Right lobe of liver (tissue), 6 donors: ENCODE data around the gene RBP3. TPM values are rescaled to one million over a fixed set of nuclear protein-coding genes. Genes with fewer than 3 reads are reported as not detected.

Source experiments
- ATAC-seq, 4 donors: fragments of 200-7000 bp; cut with Tn5 transposase; one replicate each; pipeline ENCODE4 v1.9.1; 2020; ENCODE audit warnings: mild to moderate bottlenecking in 4 of 4, moderate library complexity in 4 of 4
- DNase-seq, 3 donors: peaks; one replicate each; pipeline ENCODE4 v3.0.0-alpha.2; 2020
- H3K27ac ChIP-seq, 3 donors: fragments of 200-600 bp; one replicate each; pipeline ENCODE4 v1.8.0; 2022
- H3K27me3 ChIP-seq, 2 donors: fragments of 200-600 bp; one replicate each; pipeline ENCODE4 v1.8.0; 2022
- H3K36me3 ChIP-seq, 4 donors: fragments of 200-600 bp; sonication (generic) in 1 of 4; one replicate each; pipeline versions ENCODE4 v1.5.1 to v1.8.0; 2017 to 2022; ENCODE audit warnings: control low read depth in 1 of 4
- H3K4me1 ChIP-seq, 4 donors: fragments of 200-600 bp; sonication (generic) in 1 of 4; one replicate each; pipeline versions ENCODE4 v1.5.1 to v1.8.0; 2017 to 2022; ENCODE audit warnings: control low read depth in 1 of 4
- H3K4me3 ChIP-seq, 3 donors: fragments of 200-600 bp; one replicate each; pipeline ENCODE4 v1.8.0; 2022
- H3K9me3 ChIP-seq, 4 donors: fragments of 200-600 bp; sonication (generic) in 1 of 4; one replicate each; pipeline versions ENCODE4 v1.5.1 to v1.8.0; 2017 to 2022; ENCODE audit warnings: control low read depth in 1 of 4
- POLR2A ChIP-seq: fragments of 450-650 bp; IDR thresholded peaks from one replicate; pipeline ENCODE4 v1.6.1; 2017; ENCODE audit warnings: antibody characterized with exemption, mild to moderate bottlenecking
- WGBS: methylation state at CpG from one replicate; pipeline ENCODE4 v1.1.6; 2018; ENCODE audit warnings: low coverage, low lambda C conversion rate; ENCODE audit not compliant: insufficient coverage; ENCODE audit errors: missing lambda C conversion rate; 5-methylcytosine and 5-hydroxymethylcytosine counted together
- intact Hi-C, 2 donors: fragments of 100-400 bp; cut with DNase I; formaldehyde crosslinking; loops; one replicate each; pipeline versions ENCODE4 v1.11.2 to v1.14.1; 2022
- total RNA-seq, 6 experiments: library from RNA; depleted of rRNA in 2 of 6; stranded (reverse); fragments of >200 nt in 2 of 6; fragmentation: NEBNext Ultra II Directional in 3 of 6; extraction: Animal tissue kit (Norgen Biotek cat#: 25700) in 3 of 6; gene quantifications; one replicate each; pipeline versions ENCODE4 v1.1.0 to v1.2.4, GENCODE V29; 2016 to 2023
- TF ChIP-seq, protein P1 (sequence below), 4 donors: fragments of 200-600 bp in 3 of 4; fragments of 450-650 bp in 1 of 4; IDR thresholded peaks; one replicate each; pipeline versions ENCODE4 v1.5.1 to v1.8.0; 2016 to 2022; ENCODE audit warnings: antibody characterized with exemption in 4 of 4, mild to moderate bottlenecking in 2 of 4
- donor health status: DM: no; HTN: yes; CAD: no.
- donor health status: DM: no; HTN: no; CAD: no.
- donor health status: DM: no; HTN: no; CAD: no.
- donor health status: DM: no; HTN: yes; CAD: no.
- donor health status: DM: no; HTN: yes; CAD: no.

The RBP3 gene
- total RNA-seq, 6 experiments from 2014 or later: not detected

DNA sequence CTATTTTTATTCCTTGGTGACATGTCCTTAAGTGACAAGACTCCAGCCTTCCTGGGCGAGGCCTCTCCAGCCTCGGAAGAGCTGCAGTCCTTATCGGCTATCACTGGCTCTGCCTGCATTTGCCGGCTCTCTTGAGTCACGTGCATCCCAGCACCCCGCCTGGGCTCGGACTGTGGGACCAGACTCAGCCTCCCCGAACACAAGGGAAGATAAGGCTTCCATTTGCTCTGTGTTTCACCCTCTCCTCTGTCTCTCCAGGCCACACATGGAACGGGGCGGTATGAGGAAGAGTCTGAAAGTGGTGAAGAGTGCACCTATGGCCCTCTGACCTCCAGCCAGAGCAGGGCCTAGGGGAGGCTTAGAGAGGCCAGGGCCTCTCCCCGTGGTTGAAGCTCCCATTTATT is 21.2 kb upstream of the RBP3 start:
- no peak for TF ChIP-seq POLR2A
- TF ChIP-seq, protein P1, sequence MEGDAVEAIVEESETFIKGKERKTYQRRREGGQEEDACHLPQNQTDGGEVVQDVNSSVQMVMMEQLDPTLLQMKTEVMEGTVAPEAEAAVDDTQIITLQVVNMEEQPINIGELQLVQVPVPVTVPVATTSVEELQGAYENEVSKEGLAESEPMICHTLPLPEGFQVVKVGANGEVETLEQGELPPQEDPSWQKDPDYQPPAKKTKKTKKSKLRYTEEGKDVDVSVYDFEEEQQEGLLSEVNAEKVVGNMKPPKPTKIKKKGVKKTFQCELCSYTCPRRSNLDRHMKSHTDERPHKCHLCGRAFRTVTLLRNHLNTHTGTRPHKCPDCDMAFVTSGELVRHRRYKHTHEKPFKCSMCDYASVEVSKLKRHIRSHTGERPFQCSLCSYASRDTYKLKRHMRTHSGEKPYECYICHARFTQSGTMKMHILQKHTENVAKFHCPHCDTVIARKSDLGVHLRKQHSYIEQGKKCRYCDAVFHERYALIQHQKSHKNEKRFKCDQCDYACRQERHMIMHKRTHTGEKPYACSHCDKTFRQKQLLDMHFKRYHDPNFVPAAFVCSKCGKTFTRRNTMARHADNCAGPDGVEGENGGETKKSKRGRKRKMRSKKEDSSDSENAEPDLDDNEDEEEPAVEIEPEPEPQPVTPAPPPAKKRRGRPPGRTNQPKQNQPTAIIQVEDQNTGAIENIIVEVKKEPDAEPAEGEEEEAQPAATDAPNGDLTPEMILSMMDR (IDR thresholded peaks at IDR 0.05): no peak
- H3K9me3 ChIP-seq: no peaks in the 10 kb centered on the region
- no peak overlapping the region for H3K27ac ChIP-seq
- WGBS: 59% methylated on average over 10 of the region's 11 CpGs
- no peak for DNase-seq
- H3K27me3 ChIP-seq: no peaks in the 10 kb centered on the region
- H3K4me1 ChIP-seq: peaks cover 0 to 12% (median 5%) of the 10 kb centered on the region in 4 donors
- H3K4me3 ChIP-seq: no peak overlapping the region
- intact Hi-C loops: no loop called here
- H3K36me3 ChIP-seq: no peaks in the 10 kb centered on the region
- no peak for ATAC-seq

DNA sequence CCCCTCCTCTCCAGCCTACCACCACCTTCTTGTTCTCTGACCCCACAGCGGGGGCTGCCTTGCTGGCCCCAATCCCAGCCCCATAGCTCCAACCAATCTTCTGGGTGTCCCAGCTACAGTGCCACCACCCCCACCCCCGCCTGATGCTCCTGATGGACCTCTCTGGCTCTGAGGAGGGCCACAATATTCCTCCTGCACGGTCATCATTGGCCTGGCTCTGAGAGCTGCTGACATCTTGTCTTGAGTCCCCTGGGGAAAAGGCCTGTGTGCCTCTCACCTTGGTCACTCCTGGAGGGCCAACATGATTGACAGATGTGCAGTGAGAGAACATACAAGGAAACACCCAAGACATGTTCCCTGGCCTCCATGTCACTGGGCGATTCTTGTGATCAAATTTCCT is 18.3 kb upstream of the RBP3 start:
- no peak for DNase-seq

DNA sequence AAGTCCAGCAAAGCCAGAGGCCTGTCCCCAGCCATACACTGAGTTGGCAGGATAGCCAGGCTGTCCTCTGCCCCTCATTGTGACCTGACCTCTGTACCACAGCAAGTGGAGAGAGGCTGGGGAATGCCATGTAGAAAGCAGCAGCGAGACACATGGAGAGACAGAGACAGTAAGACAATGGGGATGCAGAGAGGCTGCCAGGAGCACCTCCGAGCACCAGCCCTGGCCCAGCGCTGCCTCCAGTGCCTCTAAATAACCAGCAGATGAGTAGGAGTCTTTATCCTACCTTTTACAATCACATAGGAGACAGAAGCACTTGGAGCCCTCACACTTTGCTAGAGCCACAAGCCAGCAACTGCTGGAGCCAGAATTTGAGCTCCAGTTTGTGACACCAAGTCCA is 17.8 kb upstream of the RBP3 start:
- intact Hi-C loops: no loop called here
- H3K4me3 ChIP-seq: no peak overlapping the region
- peaks cover 0 to 12% (median 5%) of the 10 kb centered on the region in 4 donors for H3K4me1 ChIP-seq
- TF ChIP-seq, protein P1 (IDR thresholded peaks at IDR 0.05): no peak
- TF ChIP-seq POLR2A: no peak
- peak overlapping the region in 1 of 3 donors; percentile 58 for H3K27ac ChIP-seq
- no peaks in the 10 kb centered on the region for H3K9me3 ChIP-seq
- H3K27me3 ChIP-seq: no peaks in the 10 kb centered on the region
- no peak for DNase-seq
- H3K36me3 ChIP-seq: no peaks in the 10 kb centered on the region
- WGBS: 68% methylated on average over 3 of the region's 3 CpGs
- ATAC-seq: peak in 3 of 4 donors; percentile 9 to 21 (median 18)

More for the DNA sequence above, 18.3 kb upstream of the RBP3 start:
- Histone ChIP-seq H3K4me1 (peaks cover 0 to 12% (median 5%) of the 10 kb centered on the region in 4 donors), H3K36me3 (no peaks in the 10 kb centered on the region), H3K9me3 (no peaks in the 10 kb centered on the region), H3K27ac (no peak overlapping the region), H3K27me3 (no peaks in the 10 kb centered on the region), H3K4me3 (no peak overlapping the region)
- TF ChIP-seq, protein P1 (IDR thresholded peaks at IDR 0.05): no peak
- TF ChIP-seq POLR2A: no peak
- ATAC-seq: no peak
- intact Hi-C loops: no loop called here
- WGBS: 60% methylated on average over 2 of the region's 4 CpGs

DNA sequence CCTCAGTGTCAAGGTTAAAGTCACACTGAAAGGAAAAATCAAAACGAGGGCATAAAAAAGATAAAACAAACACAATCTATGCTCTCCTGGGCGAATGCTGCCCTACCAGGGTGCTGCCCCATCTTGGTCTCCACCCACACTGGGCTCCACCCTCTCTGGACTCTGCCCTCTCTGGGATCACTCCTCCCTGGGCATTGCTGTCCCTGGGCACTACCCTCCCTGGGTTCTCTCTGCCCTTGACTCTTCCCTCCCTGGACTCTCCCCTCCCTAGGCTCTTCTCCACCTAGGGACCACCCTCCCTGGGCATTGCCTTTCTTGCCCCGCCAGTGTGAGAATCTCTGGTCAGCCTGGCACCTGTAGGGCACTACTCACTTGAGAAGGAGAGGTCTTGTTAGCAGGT is 17.4 kb upstream of the RBP3 start:
- Histone ChIP-seq H3K4me3 (no peak overlapping the region), H3K27me3 (no peaks in the 10 kb centered on the region), H3K27ac (peak overlapping the region in 1 of 3 donors; percentile 58), H3K9me3 (no peaks in the 10 kb centered on the region), H3K36me3 (no peaks in the 10 kb centered on the region), H3K4me1 (peaks cover 0 to 12% (median 5%) of the 10 kb centered on the region in 4 donors)
- ATAC-seq (peak; percentile 99 to 100 (median 99)), DNase-seq (peak; percentile 69 to 89 (median 88))
- WGBS: 60% methylated on average over 2 of the region's 3 CpGs
- no peak for TF ChIP-seq POLR2A
- TF ChIP-seq, protein P1 (IDR thresholded peaks at IDR 0.05): no peak
- intact Hi-C loops: no loop called here

DNA sequence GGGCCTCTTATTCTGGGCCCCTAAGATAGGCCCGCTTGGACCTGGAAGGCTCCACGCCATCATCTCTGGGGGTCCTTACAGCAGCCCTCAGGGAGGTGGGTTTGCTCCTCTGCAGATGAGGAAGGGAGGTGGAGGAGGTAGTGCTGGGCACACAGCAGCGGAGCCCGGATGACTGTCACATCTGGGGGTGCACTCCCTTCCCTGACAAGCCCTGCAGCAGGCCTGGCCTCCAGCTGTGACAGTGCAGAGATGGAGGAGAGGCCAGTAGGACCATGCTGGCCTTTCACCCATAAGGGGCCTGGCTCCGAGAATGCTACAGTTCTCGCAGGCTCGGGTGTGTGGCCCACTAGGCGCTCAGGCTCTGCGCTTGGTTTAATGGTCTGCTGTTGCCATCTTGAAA is 16.7 kb upstream of the RBP3 start:
- DNase-seq (no peak), ATAC-seq (no peak)
- Histone ChIP-seq H3K36me3 (no peaks in the 10 kb centered on the region), H3K4me1 (peaks cover 0 to 12% (median 5%) of the 10 kb centered on the region in 4 donors), H3K27me3 (no peaks in the 10 kb centered on the region), H3K4me3 (no peak overlapping the region), H3K9me3 (no peaks in the 10 kb centered on the region), H3K27ac (no peak overlapping the region)
- intact Hi-C loops: no loop called here
- 100% methylated on average over 1 of the region's 9 CpGs for WGBS
- TF ChIP-seq POLR2A: no peak
- TF ChIP-seq, protein P1 (IDR thresholded peaks at IDR 0.05): no peak
